Esophagus muscularis mucosa (tissue), 3 donors: ENCODE results near the gene SPP1.

Source experiments
- POLR2A ChIP-seq: fragments of 450-650 bp; IDR thresholded peaks from one replicate; pipeline ENCODE4 v1.6.1; 2017; ENCODE audit warnings: antibody characterized with exemption, moderate library complexity, mild to moderate bottlenecking, low read depth
- TF ChIP-seq, protein P1 (sequence below), 3 experiments: fragments of 200-600 bp in 2 of 3; fragments of 450-650 bp in 1 of 3; sonication (generic) in 2 of 3; IDR thresholded peaks; one replicate each; pipeline ENCODE4 v1.5.1; 2017 to 2019; ENCODE audit warnings: antibody characterized with exemption in 3 of 3, mild to moderate bottlenecking in 2 of 3, moderate library complexity in 1 of 3

DNA sequence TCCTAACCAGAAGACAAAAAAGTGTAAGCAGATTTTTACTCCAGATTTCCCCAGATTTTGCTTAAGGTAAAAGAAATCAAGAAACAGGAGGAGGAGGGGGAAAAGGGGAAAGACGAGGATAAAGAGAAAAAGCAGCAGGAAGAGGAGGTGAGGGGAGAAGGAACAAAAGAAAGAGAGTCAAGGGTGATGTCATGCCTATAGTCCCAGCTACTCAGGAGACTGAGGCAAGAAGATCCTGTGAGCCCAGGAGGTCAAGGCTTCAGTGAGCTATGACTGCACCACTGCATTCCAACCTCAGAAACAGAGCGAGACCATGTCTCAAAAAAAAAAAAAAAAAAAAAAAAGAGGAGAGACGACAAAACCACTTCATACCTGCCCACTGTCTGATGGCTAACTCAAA, 19.9 kb downstream of the SPP1 start:
- TF ChIP-seq, protein P1, sequence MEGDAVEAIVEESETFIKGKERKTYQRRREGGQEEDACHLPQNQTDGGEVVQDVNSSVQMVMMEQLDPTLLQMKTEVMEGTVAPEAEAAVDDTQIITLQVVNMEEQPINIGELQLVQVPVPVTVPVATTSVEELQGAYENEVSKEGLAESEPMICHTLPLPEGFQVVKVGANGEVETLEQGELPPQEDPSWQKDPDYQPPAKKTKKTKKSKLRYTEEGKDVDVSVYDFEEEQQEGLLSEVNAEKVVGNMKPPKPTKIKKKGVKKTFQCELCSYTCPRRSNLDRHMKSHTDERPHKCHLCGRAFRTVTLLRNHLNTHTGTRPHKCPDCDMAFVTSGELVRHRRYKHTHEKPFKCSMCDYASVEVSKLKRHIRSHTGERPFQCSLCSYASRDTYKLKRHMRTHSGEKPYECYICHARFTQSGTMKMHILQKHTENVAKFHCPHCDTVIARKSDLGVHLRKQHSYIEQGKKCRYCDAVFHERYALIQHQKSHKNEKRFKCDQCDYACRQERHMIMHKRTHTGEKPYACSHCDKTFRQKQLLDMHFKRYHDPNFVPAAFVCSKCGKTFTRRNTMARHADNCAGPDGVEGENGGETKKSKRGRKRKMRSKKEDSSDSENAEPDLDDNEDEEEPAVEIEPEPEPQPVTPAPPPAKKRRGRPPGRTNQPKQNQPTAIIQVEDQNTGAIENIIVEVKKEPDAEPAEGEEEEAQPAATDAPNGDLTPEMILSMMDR (IDR thresholded peaks at IDR 0.05) = no peak
- no peak for TF ChIP-seq POLR2A
